GM12892 (cell line): ENCODE results near the gene PGM1.
"Not testable (repeated sequence)": the region's sequence is repeated elsewhere in the genome, so short reads cannot be mapped to it uniquely, and the experiment has no call there.

Source experiments
- DNase-seq: peaks from one replicate; pipeline ENCODE4 v3.0.0; 2011; ENCODE audit not compliant: insufficient read length
- FAIRE-seq: peaks from 2 replicates; lab custom pipeline; 2011; peaks lifted over from hg19 to GRCh38; lab: Jason Lieb, UNC
- POLR2A ChIP-seq: IDR thresholded peaks from 2 replicates; pipeline ENCODE4 v1.6.1; 2011; ENCODE audit warnings: low read depth, low read length, control low read depth
- POLR2AphosphoS5 ChIP-seq: IDR thresholded peaks from 2 replicates; pipeline ENCODE4 v1.6.1; 2011; ENCODE audit warnings: low read depth, low read length, control low read depth
- TAF1 ChIP-seq: IDR thresholded peaks from 2 replicates; pipeline ENCODE4 v1.6.1; 2011; ENCODE audit warnings: low read depth, mild to moderate bottlenecking, control low read depth, low read length, borderline replicate concordance

The PGM1 gene

GRCh38 chr1:63575340-63575826 lies 17.8 kb upstream of the PGM1 start:
- no peak for TF ChIP-seq POLR2AphosphoS5
- TF ChIP-seq TAF1, result no peak
- TF ChIP-seq POLR2A, result no peak
- FAIRE-seq (no peak), DNase-seq (no peak)

GRCh38 chr1:63586326-63586725 lies 6.9 kb upstream of the PGM1 start:
- not testable (repeated sequence) for DNase-seq, FAIRE-seq

- DNase-seq (no peak), FAIRE-seq (no peak)
- TF ChIP-seq POLR2AphosphoS5 (no peak), TAF1 (no peak), POLR2A (no peak)
Measured at GRCh38 chr1:63590166-63590560, 3.0 kb upstream of the PGM1 start.

GRCh38 chr1:63592536-63593302 lies 492 bp upstream of the PGM1 start:
- FAIRE-seq, result no peak

GRCh38 chr1:63593886-63594605 lies 835 bp downstream of the PGM1 start:
- DNase-seq (peak; percentile 41), FAIRE-seq (no peak)
- TF ChIP-seq POLR2A (peak; percentile 5; the same call in 1 of the 2 replicates), TAF1 (0 out of 2 replicates have a peak, but pooled peaks have one; percentile 10), POLR2AphosphoS5 (no peak)

More at GRCh38 chr1:63592536-63593302, 492 bp upstream of the PGM1 start:
- no peak for TF ChIP-seq POLR2AphosphoS5
- DNase-seq, result no peak

GRCh38 chr1:63595435-63595834 lies 2.2 kb downstream of the PGM1 start:
- FAIRE-seq (no peak), DNase-seq (no peak)
- no peak for TF ChIP-seq POLR2A
- TF ChIP-seq POLR2AphosphoS5, result no peak
- TF ChIP-seq TAF1, result no peak

- TF ChIP-seq POLR2AphosphoS5 (no peak), POLR2A (no peak), TAF1 (no peak)
- DNase-seq (no peak), FAIRE-seq (no peak)
Measured at GRCh38 chr1:63599799-63600198, 6.6 kb downstream of the PGM1 start.

- TF ChIP-seq POLR2AphosphoS5, result no peak
- no peak for TF ChIP-seq POLR2A
- no peak for TF ChIP-seq TAF1
- no peak for FAIRE-seq
- no peak for DNase-seq
Measured at GRCh38 chr1:63600248-63600647, 7.0 kb downstream of the PGM1 start.

GRCh38 chr1:63601061-63601460 lies 7.8 kb downstream of the PGM1 start:
- no peak for TF ChIP-seq POLR2A
- no peak for TF ChIP-seq TAF1
- TF ChIP-seq POLR2AphosphoS5, result no peak
- no peak for FAIRE-seq

GRCh38 chr1:63601463-63601862 lies 8.3 kb downstream of the PGM1 start:
- DNase-seq (no peak), FAIRE-seq (no peak)
- TF ChIP-seq TAF1, result no peak
- TF ChIP-seq POLR2AphosphoS5, result no peak
- no peak for TF ChIP-seq POLR2A

More at GRCh38 chr1:63601061-63601460, 7.8 kb downstream of the PGM1 start:
- DNase-seq, result no peak

GRCh38 chr1:63601912-63602311 lies 8.7 kb downstream of the PGM1 start:
- no peak for FAIRE-seq
- no peak for DNase-seq
- no peak for TF ChIP-seq TAF1
- TF ChIP-seq POLR2AphosphoS5, result no peak
- TF ChIP-seq POLR2A, result no peak

GRCh38 chr1:63602629-63603028 lies 9.4 kb downstream of the PGM1 start:
- TF ChIP-seq TAF1, result no peak
- TF ChIP-seq POLR2A, result no peak
- TF ChIP-seq POLR2AphosphoS5, result no peak
- DNase-seq (no peak), FAIRE-seq (peak; percentile 5)
